Hepatocyte (in vitro differentiated cells): ENCODE data around the gene MAGI1.

Experiments
- CTCF ChIP-seq: fragments of 200-600 bp; sonication (generic); IDR thresholded peaks from 2 replicates; pipeline ENCODE4 v1.5.1; 2016; ENCODE audit warnings: antibody characterized with exemption, mild to moderate bottlenecking; ENCODE audit not compliant: poor library complexity
- EZH2 ChIP-seq: fragments of 200-600 bp; sonication (generic); IDR thresholded peaks from 2 replicates; pipeline ENCODE4 v1.6.1; 2016; ENCODE audit warnings: antibody characterized with exemption, mild to moderate bottlenecking, borderline replicate concordance
- EZH2phosphoT487 ChIP-seq: fragments of 200-600 bp; sonication (generic); IDR thresholded peaks from one replicate; pipeline ENCODE4 v1.6.1; 2018; ENCODE audit warnings: antibody characterized with exemption, mild to moderate bottlenecking, low read depth, moderate library complexity; ENCODE audit not compliant: unreplicated experiment, severe bottlenecking

DNA sequence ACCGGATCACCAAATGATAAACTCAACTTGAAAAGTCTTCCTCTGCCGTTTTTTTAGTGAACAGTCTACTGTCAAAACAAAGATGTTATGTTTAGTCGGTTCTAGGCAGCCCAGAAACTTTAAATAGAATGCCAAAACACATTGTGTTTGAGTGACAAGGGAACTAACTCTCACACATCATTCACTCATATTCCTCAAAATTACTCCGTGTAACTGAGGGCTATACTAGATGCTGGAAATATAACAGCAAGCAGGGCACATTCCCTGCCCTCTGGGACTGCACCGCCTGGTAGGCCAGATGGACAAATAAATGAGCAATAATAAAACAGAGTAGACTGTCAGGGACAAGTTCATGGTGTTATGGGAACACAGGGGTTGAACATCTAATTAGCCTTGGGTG is 251.4 kb downstream of the MAGI1 start:
- no peak for TF ChIP-seq CTCF
- TF ChIP-seq EZH2phosphoT487: no peak
- TF ChIP-seq EZH2: no peak
